ENCODE data around the gene MINDY4B.

DNA sequence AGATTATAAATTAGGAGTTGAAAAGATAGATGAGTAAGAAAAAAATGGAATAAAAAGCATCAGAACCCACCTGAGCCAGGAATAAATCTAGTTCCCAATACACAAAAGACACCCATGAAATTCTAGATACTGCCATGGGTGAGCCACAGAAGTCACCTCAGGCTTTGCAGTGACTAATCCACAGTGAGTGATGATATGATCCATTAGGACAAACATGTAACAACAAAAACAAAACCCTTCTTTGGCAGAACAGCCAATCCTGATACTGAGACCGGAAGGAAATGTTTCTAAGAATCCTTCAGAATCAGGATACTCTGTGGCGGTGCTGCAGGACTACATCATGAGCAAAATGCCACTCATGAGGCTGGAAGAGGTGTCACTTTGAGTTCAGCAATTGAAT, 15.0 kb upstream of the MINDY4B start:
- TF ChIP-seq, protein P1, sequence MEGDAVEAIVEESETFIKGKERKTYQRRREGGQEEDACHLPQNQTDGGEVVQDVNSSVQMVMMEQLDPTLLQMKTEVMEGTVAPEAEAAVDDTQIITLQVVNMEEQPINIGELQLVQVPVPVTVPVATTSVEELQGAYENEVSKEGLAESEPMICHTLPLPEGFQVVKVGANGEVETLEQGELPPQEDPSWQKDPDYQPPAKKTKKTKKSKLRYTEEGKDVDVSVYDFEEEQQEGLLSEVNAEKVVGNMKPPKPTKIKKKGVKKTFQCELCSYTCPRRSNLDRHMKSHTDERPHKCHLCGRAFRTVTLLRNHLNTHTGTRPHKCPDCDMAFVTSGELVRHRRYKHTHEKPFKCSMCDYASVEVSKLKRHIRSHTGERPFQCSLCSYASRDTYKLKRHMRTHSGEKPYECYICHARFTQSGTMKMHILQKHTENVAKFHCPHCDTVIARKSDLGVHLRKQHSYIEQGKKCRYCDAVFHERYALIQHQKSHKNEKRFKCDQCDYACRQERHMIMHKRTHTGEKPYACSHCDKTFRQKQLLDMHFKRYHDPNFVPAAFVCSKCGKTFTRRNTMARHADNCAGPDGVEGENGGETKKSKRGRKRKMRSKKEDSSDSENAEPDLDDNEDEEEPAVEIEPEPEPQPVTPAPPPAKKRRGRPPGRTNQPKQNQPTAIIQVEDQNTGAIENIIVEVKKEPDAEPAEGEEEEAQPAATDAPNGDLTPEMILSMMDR (IDR thresholded peaks at IDR 0.05): no peak
- no peak for TF ChIP-seq POLR2A (IDR thresholded peaks at IDR 0.05; ENCODE audit: low read depth)
- no peak for TF ChIP-seq POLR2AphosphoS5 (IDR thresholded peaks at IDR 0.05)

Data from esophagus muscularis mucosa (tissue), 3 donors.